ENCODE measurements around the gene MAST4.

Gene MAST4

GRCh38 chr5:66612226-66612625 is 16.0 kb downstream of the MAST4 start:
- no peak for DNase-seq (ENCODE audit: low read depth)

DNA sequence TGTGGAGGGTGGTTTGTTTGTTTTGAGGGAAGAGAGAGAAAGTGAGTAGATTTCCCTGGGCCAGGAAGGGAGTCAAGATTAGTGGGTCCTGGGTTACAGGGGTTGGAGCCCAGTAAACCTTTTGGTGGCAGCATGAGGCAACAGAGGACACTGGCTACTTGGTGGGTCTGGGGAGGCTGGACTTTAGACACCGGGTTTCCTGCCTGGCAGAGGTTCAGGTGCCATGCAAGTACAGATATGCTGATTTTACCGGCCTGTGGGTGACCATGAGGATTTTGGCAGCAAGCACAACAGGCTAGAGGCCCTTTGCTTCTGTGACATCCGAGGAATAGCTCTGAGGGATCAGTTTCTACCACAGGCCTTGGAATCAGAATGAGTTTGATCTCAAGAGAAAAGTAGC is 18.9 kb downstream of the MAST4 start:
- TF ChIP-seq, protein P1, sequence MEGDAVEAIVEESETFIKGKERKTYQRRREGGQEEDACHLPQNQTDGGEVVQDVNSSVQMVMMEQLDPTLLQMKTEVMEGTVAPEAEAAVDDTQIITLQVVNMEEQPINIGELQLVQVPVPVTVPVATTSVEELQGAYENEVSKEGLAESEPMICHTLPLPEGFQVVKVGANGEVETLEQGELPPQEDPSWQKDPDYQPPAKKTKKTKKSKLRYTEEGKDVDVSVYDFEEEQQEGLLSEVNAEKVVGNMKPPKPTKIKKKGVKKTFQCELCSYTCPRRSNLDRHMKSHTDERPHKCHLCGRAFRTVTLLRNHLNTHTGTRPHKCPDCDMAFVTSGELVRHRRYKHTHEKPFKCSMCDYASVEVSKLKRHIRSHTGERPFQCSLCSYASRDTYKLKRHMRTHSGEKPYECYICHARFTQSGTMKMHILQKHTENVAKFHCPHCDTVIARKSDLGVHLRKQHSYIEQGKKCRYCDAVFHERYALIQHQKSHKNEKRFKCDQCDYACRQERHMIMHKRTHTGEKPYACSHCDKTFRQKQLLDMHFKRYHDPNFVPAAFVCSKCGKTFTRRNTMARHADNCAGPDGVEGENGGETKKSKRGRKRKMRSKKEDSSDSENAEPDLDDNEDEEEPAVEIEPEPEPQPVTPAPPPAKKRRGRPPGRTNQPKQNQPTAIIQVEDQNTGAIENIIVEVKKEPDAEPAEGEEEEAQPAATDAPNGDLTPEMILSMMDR (IDR thresholded peaks at IDR 0.05; ENCODE audit: low read depth, low read length, missing control alignments), result no peak
- DNase-seq (ENCODE audit: low read depth), result no peak
- in situ Hi-C loops (cut with HindIII; ENCODE audit: low sequenced_read_pairs), result no loop called here
- no peak overlapping the region for H3K4me3 ChIP-seq (ENCODE audit: low read depth, low read length)

More at GRCh38 chr5:66612226-66612625, 16.0 kb downstream of the MAST4 start:
- H3K4me3 ChIP-seq (ENCODE audit: low read depth, low read length), result no peak overlapping the region
- TF ChIP-seq, protein P1 (IDR thresholded peaks at IDR 0.05; ENCODE audit: low read depth, low read length, missing control alignments), result no peak
- in situ Hi-C loops (cut with HindIII; ENCODE audit: low sequenced_read_pairs), result no loop called here

DNA sequence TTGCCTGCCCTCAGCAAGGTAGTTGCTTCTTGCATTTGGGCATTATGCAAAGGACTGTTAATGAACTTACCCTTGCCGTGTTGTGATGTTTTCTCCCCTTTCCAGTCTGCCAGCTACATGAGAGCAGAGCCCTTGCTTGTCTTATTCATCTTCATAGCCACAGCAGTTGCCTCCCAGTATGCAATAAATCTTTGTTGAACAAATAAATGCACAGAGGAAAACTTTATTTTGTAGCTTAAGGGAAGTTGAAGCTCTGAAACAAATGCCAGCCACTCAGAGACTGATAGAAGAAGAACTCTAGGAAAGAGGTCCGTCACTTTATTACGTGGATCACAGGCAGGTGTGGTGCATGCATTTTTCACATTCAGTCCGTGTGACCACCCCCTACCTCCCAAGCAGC is 19.7 kb downstream of the MAST4 start:
- in situ Hi-C loops (cut with HindIII; ENCODE audit: low sequenced_read_pairs), result no loop called here
- TF ChIP-seq, protein P1 (IDR thresholded peaks at IDR 0.05; ENCODE audit: low read depth, low read length, missing control alignments), result no peak
- no peak overlapping the region for H3K4me3 ChIP-seq (ENCODE audit: low read depth, low read length)
- no peak for DNase-seq (ENCODE audit: low read depth)

- H3K4me3 ChIP-seq (ENCODE audit: low read depth, low read length), result no peak overlapping the region
- in situ Hi-C loops (cut with HindIII; ENCODE audit: low sequenced_read_pairs), result no loop called here
- TF ChIP-seq, protein P1 (IDR thresholded peaks at IDR 0.05; ENCODE audit: low read depth, low read length, missing control alignments), result no peak
- no peak for DNase-seq (ENCODE audit: low read depth)
Measured at GRCh38 chr5:66616520-66617225, 20.5 kb downstream of the MAST4 start.

GRCh38 chr5:66617226-66617861 is 21.2 kb downstream of the MAST4 start:
- in situ Hi-C loops (cut with HindIII; ENCODE audit: low sequenced_read_pairs), result no loop called here
- H3K4me3 ChIP-seq (ENCODE audit: low read depth, low read length), result no peak overlapping the region
- TF ChIP-seq, protein P1 (IDR thresholded peaks at IDR 0.05; ENCODE audit: low read depth, low read length, missing control alignments), result no peak
- no peak for DNase-seq (ENCODE audit: low read depth)

GRCh38 chr5:66617991-66618768 is 22.0 kb downstream of the MAST4 start:
- TF ChIP-seq, protein P1 (IDR thresholded peaks at IDR 0.05; ENCODE audit: low read depth, low read length, missing control alignments), result no peak
- no peak for DNase-seq (ENCODE audit: low read depth)
- in situ Hi-C loops (cut with HindIII; ENCODE audit: low sequenced_read_pairs), result no loop called here
- no peak overlapping the region for H3K4me3 ChIP-seq (ENCODE audit: low read depth, low read length)
